ENCODE measurements around the gene MAL.

Gene MAL

GRCh38 chr2:94996305-94997100 lies 29.0 kb upstream of the MAL start:
- no peak for TF ChIP-seq TAF1 (IDR thresholded peaks at IDR 0.05; ENCODE audit: borderline replicate concordance, insufficient read depth, low read length)

GRCh38 chr2:94997981-94998930 lies 27.3 kb upstream of the MAL start:
- TF ChIP-seq POLR2AphosphoS5 (IDR thresholded peaks at IDR 0.05; ENCODE audit: low read depth, low read length) (no peak), FOXP2 (optimal IDR thresholded peaks at IDR 0.05; ENCODE audit: borderline replicate concordance, extremely low read depth, extremely low read length, insufficient read depth) (no peak), REST (IDR thresholded peaks at IDR 0.05; ENCODE audit: insufficient read depth in 1 of 2, low read depth in 2 of 2, low read length in 2 of 2) (no peak), TAF1 (IDR thresholded peaks at IDR 0.05; ENCODE audit: borderline replicate concordance, insufficient read depth, low read length) (no peak), SIN3A (IDR thresholded peaks at IDR 0.05; ENCODE audit: borderline replicate concordance, insufficient read depth, low read length) (no peak)

- TF ChIP-seq TAF1 (IDR thresholded peaks at IDR 0.05; ENCODE audit: borderline replicate concordance, insufficient read depth, low read length) (no peak), SIN3A (IDR thresholded peaks at IDR 0.05; ENCODE audit: borderline replicate concordance, insufficient read depth, low read length) (no peak)
These were observed 26.1 kb upstream of the MAL start for GRCh38 chr2:94999431-94999883.

- TF ChIP-seq SIN3A (IDR thresholded peaks at IDR 0.05; ENCODE audit: borderline replicate concordance, insufficient read depth, low read length) (no peak), REST (IDR thresholded peaks at IDR 0.05; ENCODE audit: insufficient read depth in 1 of 2, low read depth in 2 of 2, low read length in 2 of 2) (no peak), TAF1 (IDR thresholded peaks at IDR 0.05; ENCODE audit: borderline replicate concordance, insufficient read depth, low read length) (no peak), FOXP2 (optimal IDR thresholded peaks at IDR 0.05; ENCODE audit: borderline replicate concordance, extremely low read depth, extremely low read length, insufficient read depth) (no peak), POLR2AphosphoS5 (IDR thresholded peaks at IDR 0.05; ENCODE audit: low read depth, low read length) (no peak)
These were observed 24.4 kb upstream of the MAL start for GRCh38 chr2:95001051-95001562.

GRCh38 chr2:95001701-95002100 lies 23.8 kb upstream of the MAL start:
- TF ChIP-seq REST (IDR thresholded peaks at IDR 0.05; ENCODE audit: insufficient read depth in 1 of 2, low read depth in 2 of 2, low read length in 2 of 2) (no peak), TAF1 (IDR thresholded peaks at IDR 0.05; ENCODE audit: borderline replicate concordance, insufficient read depth, low read length) (no peak), FOXP2 (optimal IDR thresholded peaks at IDR 0.05; ENCODE audit: borderline replicate concordance, extremely low read depth, extremely low read length, insufficient read depth) (no peak)

GRCh38 chr2:95002498-95002897 lies 23.0 kb upstream of the MAL start:
- TF ChIP-seq TAF1 (IDR thresholded peaks at IDR 0.05; ENCODE audit: borderline replicate concordance, insufficient read depth, low read length), result no peak
